Upper lobe of left lung (tissue), 6 donors: ENCODE data around the gene FRAT1. TPM values are rescaled to one million over a fixed set of nuclear protein-coding genes. Genes with fewer than 3 reads are reported as not detected.

Source experiments
- ATAC-seq, 2 donors: fragments of 200-7000 bp; cut with Tn5 transposase; one replicate each; pipeline ENCODE4 v1.9.1; 2022; ENCODE audit warnings: mild to moderate bottlenecking in 2 of 2, moderate library complexity in 2 of 2; ENCODE audit not compliant: low FRiP score in 2 of 2
- DNase-seq, 2 donors: peaks; one replicate each; pipeline ENCODE4 v3.0.0-alpha.2; 2019 to 2020
- H3K27ac ChIP-seq, 4 donors: fragments of 200-600 bp; sonication (generic); one replicate each; pipeline ENCODE4 v1.5.1; 2016 to 2019
- H3K27me3 ChIP-seq, 4 donors: fragments of 200-600 bp; sonication (generic); one replicate each; pipeline ENCODE4 v1.5.1; 2017 to 2019
- H3K36me3 ChIP-seq, 4 donors: fragments of 200-600 bp; sonication (generic); one replicate each; pipeline ENCODE4 v1.5.1; 2016 to 2019
- H3K4me1 ChIP-seq, 4 donors: fragments of 200-600 bp; sonication (generic); one replicate each; pipeline ENCODE4 v1.5.1; 2018 to 2019
- H3K4me3 ChIP-seq, 4 donors: fragments of 200-600 bp; sonication (generic); one replicate each; pipeline ENCODE4 v1.5.1; 2017 to 2019; ENCODE audit warnings: mild to moderate bottlenecking in 2 of 4, moderate library complexity in 1 of 4
- H3K9me3 ChIP-seq, 4 donors: fragments of 200-600 bp; sonication (generic); one replicate each; pipeline ENCODE4 v1.5.1; 2018 to 2019
- EP300 ChIP-seq, 4 donors: sonication (generic); formaldehyde crosslinking; IDR thresholded peaks; one replicate each; pipeline ENCODE4 v1.5.1; 2017; ENCODE audit warnings: antibody characterized with exemption in 4 of 4, control low read depth in 2 of 4
- POLR2A ChIP-seq, 4 donors: fragments of 450-650 bp; IDR thresholded peaks; one replicate each; pipeline ENCODE4 v1.5.1; 2016 to 2017; ENCODE audit warnings: antibody characterized with exemption in 4 of 4, mild to moderate bottlenecking in 2 of 4
- POLR2AphosphoS5 ChIP-seq, 2 donors: sonication (generic); formaldehyde crosslinking; IDR thresholded peaks; one replicate each; pipeline ENCODE4 v1.5.1; 2017; ENCODE audit warnings: antibody characterized with exemption in 2 of 2
- WGBS, 2 donors: methylation state at CpG; one replicate each; pipeline ENCODE4 v1.1.5; 2017 to 2018; 5-methylcytosine and 5-hydroxymethylcytosine counted together
- total RNA-seq, 6 donors: library from RNA; depleted of rRNA in 4 of 6; stranded (reverse); fragments of >200 nt in 4 of 6; gene quantifications; one replicate each; pipeline versions ENCODE4 v1.1.0 to v1.2.1, GENCODE V29; 2016 to 2021
- TF ChIP-seq, protein P1 (sequence below), 6 experiments: fragments of 450-650 bp in 4 of 6; fragments of 200-600 bp in 2 of 6; sonication (generic) in 2 of 6; IDR thresholded peaks; one replicate each; pipeline ENCODE4 v1.5.1; 2016 to 2019; ENCODE audit warnings: antibody characterized with exemption in 6 of 6
- donor health status: DM: no; HTN: no; CAD: no; lungs with moderate emphysema.
- donor health status: DM: no; HTN: yes; CAD: no; lungs with severe emphysema.

FRAT1 gene
- total RNA-seq, 6 donors from 2014 or later, result 8.9 to 20.2 (median 15.4) TPM

DNA sequence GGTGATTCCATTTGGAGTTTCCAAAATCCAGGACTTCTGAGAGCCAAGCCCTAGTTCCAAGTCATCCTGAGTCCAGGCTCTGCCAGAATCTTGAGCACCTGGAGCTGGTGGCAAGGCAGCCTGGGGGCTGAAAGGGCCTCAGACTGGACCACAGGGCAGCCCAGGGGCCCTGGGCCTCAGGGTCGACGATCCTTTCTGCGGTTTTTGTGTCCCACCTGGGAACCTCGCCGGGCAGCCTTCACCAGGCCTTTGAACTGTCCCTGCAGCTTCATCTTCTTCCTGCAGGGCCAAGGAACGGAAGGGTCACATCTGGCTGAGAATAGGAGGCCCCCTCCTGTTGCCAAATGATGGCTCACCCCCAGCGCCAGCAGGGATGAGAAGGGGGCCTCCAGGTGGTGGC is 37.8 kb downstream of the FRAT1 start:
- H3K4me1 ChIP-seq, result peaks cover 14 to 23% (median 16%) of the 10 kb centered on the region in 4 donors
- WGBS, 2 donors, result 80 to 90% methylated on average over 1 to 7 of the region's 7 CpGs
- no peak for TF ChIP-seq POLR2AphosphoS5 (IDR thresholded peaks at IDR 0.05)
- TF ChIP-seq, protein P1, sequence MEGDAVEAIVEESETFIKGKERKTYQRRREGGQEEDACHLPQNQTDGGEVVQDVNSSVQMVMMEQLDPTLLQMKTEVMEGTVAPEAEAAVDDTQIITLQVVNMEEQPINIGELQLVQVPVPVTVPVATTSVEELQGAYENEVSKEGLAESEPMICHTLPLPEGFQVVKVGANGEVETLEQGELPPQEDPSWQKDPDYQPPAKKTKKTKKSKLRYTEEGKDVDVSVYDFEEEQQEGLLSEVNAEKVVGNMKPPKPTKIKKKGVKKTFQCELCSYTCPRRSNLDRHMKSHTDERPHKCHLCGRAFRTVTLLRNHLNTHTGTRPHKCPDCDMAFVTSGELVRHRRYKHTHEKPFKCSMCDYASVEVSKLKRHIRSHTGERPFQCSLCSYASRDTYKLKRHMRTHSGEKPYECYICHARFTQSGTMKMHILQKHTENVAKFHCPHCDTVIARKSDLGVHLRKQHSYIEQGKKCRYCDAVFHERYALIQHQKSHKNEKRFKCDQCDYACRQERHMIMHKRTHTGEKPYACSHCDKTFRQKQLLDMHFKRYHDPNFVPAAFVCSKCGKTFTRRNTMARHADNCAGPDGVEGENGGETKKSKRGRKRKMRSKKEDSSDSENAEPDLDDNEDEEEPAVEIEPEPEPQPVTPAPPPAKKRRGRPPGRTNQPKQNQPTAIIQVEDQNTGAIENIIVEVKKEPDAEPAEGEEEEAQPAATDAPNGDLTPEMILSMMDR (IDR thresholded peaks at IDR 0.05), result no peak
- TF ChIP-seq EP300 (IDR thresholded peaks at IDR 0.05), result no peak
- TF ChIP-seq POLR2A (IDR thresholded peaks at IDR 0.05), result no peak

DNA sequence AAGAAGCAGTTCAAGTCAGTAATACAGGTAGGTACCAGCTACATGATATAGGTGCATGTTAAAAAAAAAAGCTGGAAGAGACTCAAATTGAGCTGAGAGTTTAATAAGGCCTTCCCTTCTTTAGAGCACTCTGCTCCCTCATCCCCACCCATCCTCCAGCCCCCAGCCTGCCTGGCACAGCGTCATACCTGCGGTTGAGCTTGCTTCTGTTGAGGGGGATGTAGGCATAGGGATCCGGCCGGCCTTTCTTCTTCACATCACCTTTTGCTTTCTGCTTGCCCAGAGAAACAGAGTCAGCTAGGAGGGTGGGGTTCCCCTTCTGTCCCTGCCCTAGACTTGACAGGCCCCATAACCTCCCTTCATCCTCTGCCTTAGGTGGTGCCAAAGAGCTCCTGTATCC is 39.3 kb downstream of the FRAT1 start:
- DNase-seq, result no peak
- no peak overlapping the region for H3K4me3 ChIP-seq
- H3K4me1 ChIP-seq, result peaks cover 15 to 38% (median 28%) of the 10 kb centered on the region in 4 donors
- 96 to 98% methylated on average over 4 of the region's 4 CpGs for WGBS, 2 donors
- no peak overlapping the region for H3K27ac ChIP-seq
- no peak for ATAC-seq
- no peak for TF ChIP-seq EP300 (IDR thresholded peaks at IDR 0.05)
- TF ChIP-seq, protein P1 (IDR thresholded peaks at IDR 0.05), result no peak
- TF ChIP-seq POLR2A (IDR thresholded peaks at IDR 0.05), result no peak
- no peak for TF ChIP-seq POLR2AphosphoS5 (IDR thresholded peaks at IDR 0.05)
- no peaks in the 10 kb centered on the region for H3K27me3 ChIP-seq
- no peaks in the 10 kb centered on the region for H3K9me3 ChIP-seq
- peaks cover 0 to 27% (median 15%) of the 10 kb centered on the region in 4 donors for H3K36me3 ChIP-seq

More for the DNA sequence above, 37.8 kb downstream of the FRAT1 start:
- Histone ChIP-seq H3K4me3 (no peak overlapping the region), H3K9me3 (no peaks in the 10 kb centered on the region), H3K27me3 (no peaks in the 10 kb centered on the region), H3K27ac (peak overlapping the region in 2 of 4 donors; percentile 49 to 59), H3K36me3 (peaks cover 0 to 22% (median 13%) of the 10 kb centered on the region in 4 donors)
- no peak for ATAC-seq
- DNase-seq, result no peak

DNA sequence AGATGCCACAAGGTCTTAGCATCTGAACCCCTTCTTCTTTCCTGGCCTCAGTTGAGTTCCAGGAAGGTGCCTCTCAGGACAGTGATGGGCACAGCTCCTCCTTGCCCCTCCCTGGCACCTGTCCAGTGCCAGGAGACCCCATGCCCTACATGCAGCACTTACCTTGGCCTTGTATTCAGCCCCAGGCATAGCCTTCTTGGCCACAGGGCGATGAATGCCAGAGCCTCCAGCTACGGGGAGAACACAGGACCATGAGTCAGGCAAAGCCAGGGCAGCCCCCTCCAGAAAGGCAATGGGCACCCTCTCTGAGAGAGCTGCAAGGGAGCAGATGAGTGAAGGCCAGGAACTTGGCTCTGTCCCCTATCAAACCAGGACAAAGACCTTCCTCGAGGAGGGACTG is 39.7 kb downstream of the FRAT1 start:
- no peak overlapping the region for H3K4me3 ChIP-seq
- DNase-seq (no peak), ATAC-seq (no peak)
- TF ChIP-seq, protein P1 (IDR thresholded peaks at IDR 0.05), result no peak
- TF ChIP-seq EP300 (IDR thresholded peaks at IDR 0.05) (no peak), POLR2A (IDR thresholded peaks at IDR 0.05) (no peak), POLR2AphosphoS5 (IDR thresholded peaks at IDR 0.05) (no peak)
- no peaks in the 10 kb centered on the region for H3K27me3 ChIP-seq
- H3K9me3 ChIP-seq, result no peaks in the 10 kb centered on the region
- peaks cover 0 to 31% (median 15%) of the 10 kb centered on the region in 4 donors for H3K36me3 ChIP-seq
- no peak overlapping the region for H3K27ac ChIP-seq
- peaks cover 15 to 42% (median 30%) of the 10 kb centered on the region in 4 donors for H3K4me1 ChIP-seq
- 71 to 94% methylated on average over 1 to 3 of the region's 3 CpGs for WGBS, 2 donors

DNA sequence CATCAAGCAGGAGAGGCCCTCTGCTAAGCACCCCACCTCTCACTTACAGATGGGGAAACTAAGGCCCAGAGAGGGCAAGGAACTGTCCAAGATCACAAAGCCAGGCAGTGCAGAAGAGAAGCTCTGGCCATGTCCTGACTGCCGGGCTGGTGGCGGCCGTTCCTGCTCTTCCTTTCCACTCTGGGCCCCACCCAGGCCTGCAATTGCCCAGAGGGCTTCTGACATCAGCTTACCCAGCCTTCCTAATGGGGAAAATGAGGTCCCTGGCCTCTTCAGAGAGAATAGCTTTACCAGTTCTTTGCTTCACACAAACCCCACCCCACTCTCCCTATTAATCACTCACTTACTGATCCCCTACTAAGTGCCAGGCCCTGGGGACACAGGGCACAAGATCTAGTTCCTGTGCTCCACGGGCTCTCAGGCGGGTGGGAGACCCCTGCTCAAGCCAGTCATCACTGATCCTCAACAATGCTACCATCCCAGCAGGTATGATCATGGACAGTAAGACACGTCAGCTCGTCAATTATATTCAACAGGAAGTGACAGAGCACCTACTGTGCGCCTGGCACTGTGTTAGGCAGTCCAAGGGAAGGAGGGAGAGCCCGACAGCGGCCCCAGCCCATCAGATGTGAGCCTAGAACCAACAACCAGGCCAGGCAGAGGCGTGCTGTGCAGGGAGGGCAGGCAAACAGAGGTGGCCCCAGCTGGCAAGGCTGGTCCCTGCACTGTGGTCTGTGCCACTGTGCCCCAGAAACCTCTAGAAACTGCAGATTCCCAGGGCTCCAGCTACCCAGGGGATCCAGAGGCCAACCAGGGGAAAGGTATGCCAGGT is 41.9 kb downstream of the FRAT1 start:
- no peak overlapping the region for H3K4me3 ChIP-seq
- H3K36me3 ChIP-seq, result peaks cover 0 to 39% (median 21%) of the 10 kb centered on the region in 4 donors
- ATAC-seq (no peak), DNase-seq (no peak)
- no peaks in the 10 kb centered on the region for H3K9me3 ChIP-seq
- H3K27me3 ChIP-seq, result no peaks in the 10 kb centered on the region
- 95 to 98% methylated on average over 8 to 11 of the region's 11 CpGs for whole genome bisulfite sequencing, 2 donors
- H3K4me1 ChIP-seq, result peaks cover 6 to 36% (median 27%) of the 10 kb centered on the region in 4 donors
- TF ChIP-seq POLR2A (IDR thresholded peaks at IDR 0.05) (no peak), EP300 (IDR thresholded peaks at IDR 0.05) (no peak), POLR2AphosphoS5 (IDR thresholded peaks at IDR 0.05) (no peak)
- TF ChIP-seq, protein P1 (IDR thresholded peaks at IDR 0.05), result no peak
- peak overlapping the region in 1 of 4 donors; percentile 90 for H3K27ac ChIP-seq
